ENCODE data around the gene CPS1.

Gene CPS1

DNA sequence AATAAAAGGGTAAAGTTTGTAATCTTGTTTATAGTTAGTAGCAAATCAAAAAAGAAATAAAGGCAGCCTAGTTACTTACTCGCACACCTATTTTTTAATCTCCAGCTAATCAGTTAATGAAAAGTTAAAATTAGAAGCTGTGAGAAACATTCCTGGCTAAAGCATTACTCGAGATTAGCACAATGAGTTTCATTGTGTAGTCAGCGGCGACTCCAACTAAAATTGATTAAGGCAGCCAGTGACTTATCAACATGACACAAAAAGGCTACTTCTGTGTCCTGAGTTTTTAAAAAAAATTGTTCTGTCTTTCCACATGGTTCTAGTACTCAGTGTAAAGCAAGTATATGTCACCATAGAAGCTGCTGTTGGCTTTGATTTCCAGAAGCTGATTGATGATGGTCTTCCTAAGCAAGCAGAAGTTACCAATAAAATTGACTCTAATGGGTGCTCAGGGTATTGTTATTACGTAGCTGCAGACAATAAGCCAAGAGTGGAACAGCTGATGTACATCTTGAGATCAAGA lies 159.2 kb downstream of the CPS1 start:
- Histone ChIP-seq H3K4me3 (ENCODE audit: low read length in 2 of 2) (no peak overlapping the region), H3K36me3 (ENCODE audit: control insufficient read depth in 2 of 2, insufficient read depth in 2 of 2, low read length in 2 of 2) (no peaks in the 10 kb centered on the region), H3K27me3 (ENCODE audit: control insufficient read depth in 2 of 2, insufficient read depth in 2 of 2, low read length in 2 of 2) (no peaks in the 10 kb centered on the region), H3K4me1 (ENCODE audit: control insufficient read depth in 2 of 2, insufficient read depth in 2 of 2, low read length in 2 of 2) (no peaks in the 10 kb centered on the region), H3K9me3 (ENCODE audit: control insufficient read depth in 2 of 2, low read length in 2 of 2) (peaks cover 0 to 3% of the 10 kb centered on the region in 2 donors), H3K9ac (ENCODE audit: low read depth in 1 of 2, low read length in 2 of 2) (no peak overlapping the region), H3K27ac (ENCODE audit: low read depth in 2 of 2, low read length in 2 of 2) (no peak overlapping the region)

DNA sequence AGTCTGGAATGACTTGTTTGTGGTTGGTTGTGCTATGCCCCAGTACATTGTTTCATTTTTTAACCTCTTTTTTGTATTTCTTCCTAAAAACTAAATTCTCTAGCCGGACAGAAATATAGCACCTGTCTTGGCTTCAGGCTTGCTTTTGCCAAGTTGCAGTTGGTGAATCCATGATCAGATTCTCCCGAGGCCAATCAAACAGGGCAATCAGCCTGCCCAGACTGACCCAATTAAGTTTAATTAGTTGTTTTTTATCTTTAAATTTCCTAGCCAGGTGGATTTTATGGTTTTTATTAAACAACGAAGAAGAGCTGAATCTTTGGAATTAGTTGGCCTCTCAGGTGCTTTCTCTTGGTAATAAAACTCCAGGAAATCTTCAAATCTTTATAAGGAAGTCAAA lies 162.1 kb downstream of the CPS1 start:
- no peaks in the 10 kb centered on the region for H3K4me1 ChIP-seq (ENCODE audit: control insufficient read depth in 2 of 2, insufficient read depth in 2 of 2, low read length in 2 of 2)
- no peaks in the 10 kb centered on the region for H3K9me3 ChIP-seq (ENCODE audit: control insufficient read depth in 2 of 2, low read length in 2 of 2)
- H3K4me3 ChIP-seq (ENCODE audit: low read length in 2 of 2) = no peak overlapping the region
- H3K27ac ChIP-seq (ENCODE audit: low read depth in 2 of 2, low read length in 2 of 2) = no peak overlapping the region
- no peaks in the 10 kb centered on the region for H3K27me3 ChIP-seq (ENCODE audit: control insufficient read depth in 2 of 2, insufficient read depth in 2 of 2, low read length in 2 of 2)
- H3K36me3 ChIP-seq (ENCODE audit: control insufficient read depth in 2 of 2, insufficient read depth in 2 of 2, low read length in 2 of 2) = no peaks in the 10 kb centered on the region
- no peak overlapping the region for H3K9ac ChIP-seq (ENCODE audit: low read depth in 1 of 2, low read length in 2 of 2)

DNA sequence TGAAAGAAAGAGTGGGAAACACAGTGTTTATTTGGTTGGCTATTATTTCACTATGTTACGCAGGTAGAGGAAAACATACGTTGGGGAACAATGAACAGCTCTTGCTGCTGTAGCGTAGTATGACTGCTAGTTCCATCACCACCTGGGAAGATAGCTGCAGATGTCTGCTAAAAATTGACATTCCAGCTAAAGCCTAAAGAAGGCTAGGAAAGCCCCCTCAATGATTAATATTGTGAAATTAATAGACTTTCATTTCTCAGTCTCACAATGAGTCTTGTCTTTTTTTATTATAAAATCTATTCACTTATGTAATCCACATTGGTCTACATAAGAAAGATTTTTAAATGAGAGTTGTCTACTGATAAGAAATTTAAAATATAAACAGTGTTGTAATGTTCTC lies 165.7 kb downstream of the CPS1 start:
- Histone ChIP-seq H3K4me3 (ENCODE audit: low read length in 2 of 2) (no peak overlapping the region), H3K36me3 (ENCODE audit: control insufficient read depth in 2 of 2, insufficient read depth in 2 of 2, low read length in 2 of 2) (no peaks in the 10 kb centered on the region), H3K27ac (ENCODE audit: low read depth in 2 of 2, low read length in 2 of 2) (no peak overlapping the region), H3K9me3 (ENCODE audit: control insufficient read depth in 2 of 2, low read length in 2 of 2) (no peaks in the 10 kb centered on the region), H3K27me3 (ENCODE audit: control insufficient read depth in 2 of 2, insufficient read depth in 2 of 2, low read length in 2 of 2) (no peaks in the 10 kb centered on the region), H3K9ac (ENCODE audit: low read depth in 1 of 2, low read length in 2 of 2) (no peak overlapping the region), H3K4me1 (ENCODE audit: control insufficient read depth in 2 of 2, insufficient read depth in 2 of 2, low read length in 2 of 2) (no peaks in the 10 kb centered on the region)

DNA sequence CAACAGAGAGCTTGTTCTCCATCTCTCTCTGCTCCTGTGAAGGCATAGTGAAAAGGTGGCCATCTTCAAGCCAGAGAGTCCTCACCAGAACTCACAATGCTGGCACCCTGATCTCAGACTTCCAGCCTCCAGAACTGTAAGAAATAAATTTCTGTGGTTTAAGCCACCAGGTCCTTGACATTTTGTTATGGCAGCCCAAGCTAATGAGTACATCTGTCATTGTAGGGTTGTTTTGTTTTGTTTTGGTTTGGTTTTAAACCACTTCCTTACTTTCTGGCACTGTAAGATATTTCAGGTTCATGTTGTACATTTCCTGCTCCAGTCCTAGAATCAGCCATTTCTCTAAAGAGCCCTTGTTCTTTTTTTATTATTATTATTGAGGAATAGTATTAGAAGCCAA lies 171.2 kb downstream of the CPS1 start:
- H3K9ac ChIP-seq (ENCODE audit: low read depth in 1 of 2, low read length in 2 of 2) = no peak overlapping the region
- no peaks in the 10 kb centered on the region for H3K9me3 ChIP-seq (ENCODE audit: control insufficient read depth in 2 of 2, low read length in 2 of 2)
- no peaks in the 10 kb centered on the region for H3K36me3 ChIP-seq (ENCODE audit: control insufficient read depth in 2 of 2, insufficient read depth in 2 of 2, low read length in 2 of 2)
- H3K4me1 ChIP-seq (ENCODE audit: control insufficient read depth in 2 of 2, insufficient read depth in 2 of 2, low read length in 2 of 2) = no peaks in the 10 kb centered on the region
- no peak overlapping the region for H3K27ac ChIP-seq (ENCODE audit: low read depth in 2 of 2, low read length in 2 of 2)
- H3K27me3 ChIP-seq (ENCODE audit: control insufficient read depth in 2 of 2, insufficient read depth in 2 of 2, low read length in 2 of 2) = no peaks in the 10 kb centered on the region
- no peak overlapping the region for H3K4me3 ChIP-seq (ENCODE audit: low read length in 2 of 2)
